HCT116 (cell line): Measurements from ENCODE around the gene ARNT2. TPM values are rescaled to one million over a fixed set of nuclear protein-coding genes. Genes with fewer than 3 reads are reported as not detected.

Experiments used
- ATAC-seq: fragments of 200-7000 bp; cut with Tn5 transposase; 2 replicates; pipeline ENCODE4 v1.9.1; 2020; ENCODE audit warnings: mild to moderate bottlenecking, moderate library complexity
- BruUV-seq: library from RNA; stranded (reverse); fragments of 400-500 nt; replicated peaks from 2 replicates; lab custom pipeline; 2021; lab: Mats Ljungman, UMichigan
- CTCF ChIA-PET: fragments of 300-600 bp; sonication (Branson Sonifier 250); formaldehyde crosslinking; loops from one replicate; lab custom pipeline; 2021; ENCODE audit warnings: antibody characterized with exemption; lab: Charles Lee
- POLR2A ChIA-PET: fragments of 300-600, 350-600 bp; sonication (Branson Sonifier 250); formaldehyde crosslinking; loops from one replicate; lab custom pipeline; 2021; ENCODE audit warnings: antibody characterized with exemption; lab: Charles Lee
- RAD21 ChIA-PET, 2 experiments: fragments of 300-600 bp; sonication (Branson Sonifier 250); formaldehyde crosslinking; loops; one replicate each; lab custom pipeline; 2023; ENCODE audit warnings: low total read pairs in 2 of 2; ENCODE audit not compliant: uncharacterized antibody in 2 of 2, unreplicated experiment in 2 of 2, low non-redundant PET in 1 of 2; lab: Charles Lee
- DNase-seq: peaks from one replicate; pipeline ENCODE4 v3.0.0-alpha.2; 2010; ENCODE audit warnings: low read depth, low spot score
- H2AFZ ChIP-seq: fragments of 200-600 bp; shearing (Covaris generic), sonication (generic); 2 replicates; pipeline ENCODE4 v1.6.1; 2017; ENCODE audit warnings: low read depth, mixed run types, mixed read lengths, antibody characterized with exemption, low read length; ENCODE audit not compliant: poor library complexity, severe bottlenecking
- H3K27ac ChIP-seq: 2 replicates; pipeline ENCODE4 v1.5.1; 2012; ENCODE audit warnings: low read depth, low read length
- H3K27me3 ChIP-seq: fragments of 200-600 bp; sonication (generic); 2 replicates; pipeline ENCODE4 v1.6.1; 2016; ENCODE audit warnings: mixed run types, low read length, mixed read lengths; ENCODE audit not compliant: insufficient read depth
- H3K36me3 ChIP-seq, 2 experiments: fragments of 200-500 bp in 1 of 2; fragments of 200-600 bp in 1 of 2; sonication (Bioruptor generic) in 1 of 2; sonication (generic) in 1 of 2; 2 replicates each; pipeline versions ENCODE4 v1.5.1 to v1.6.1; 2014 to 2016; ENCODE audit warnings: low read length in 2 of 2, inconsistent platforms in 1 of 2, mixed read lengths in 1 of 2, mixed run types in 1 of 2; ENCODE audit not compliant: insufficient read depth in 2 of 2, control insufficient read depth in 1 of 2
- H3K4me1 ChIP-seq, 2 experiments: fragments of 200-600 bp in 1 of 2; sonication (generic) in 1 of 2; 2 replicates each; pipeline versions ENCODE4 v1.5.1 to v1.6.1; 2012 to 2017; ENCODE audit warnings: low read length in 2 of 2, inconsistent platforms in 1 of 2, mild to moderate bottlenecking in 1 of 2, mixed read lengths in 1 of 2, mixed run types in 1 of 2, moderate library complexity in 1 of 2; ENCODE audit not compliant: insufficient read depth in 2 of 2, control insufficient read depth in 1 of 2
- H3K4me2 ChIP-seq: fragments of 200-600 bp; sonication (generic); 2 replicates; pipeline ENCODE4 v1.6.1; 2017; ENCODE audit warnings: mixed run types, low read length, mixed read lengths
- H3K4me3 ChIP-seq, 2 experiments: fragments of 200-600 bp in 1 of 2; sonication (generic) in 1 of 2; replicated peaks in 1 of 2; 2 replicates each; pipeline ENCODE4 v1.5.1; 2011 to 2016; ENCODE audit warnings: low read length in 2 of 2, control low read depth in 1 of 2, low read depth in 1 of 2, mild to moderate bottlenecking in 1 of 2, mixed read lengths in 1 of 2, mixed run types in 1 of 2
- H3K79me2 ChIP-seq: fragments of 200-600 bp; sonication (generic); 2 replicates; pipeline ENCODE4 v1.6.1; 2017; ENCODE audit warnings: mild to moderate bottlenecking, mixed run types, low read length, moderate library complexity, mixed read lengths; ENCODE audit not compliant: insufficient read depth
- H3K9ac ChIP-seq: fragments of 200-600 bp; sonication (generic); 2 replicates; pipeline ENCODE4 v1.6.1; 2016; ENCODE audit warnings: low read length, mixed read lengths
- H3K9me2 ChIP-seq: fragments of 200-600 bp; sonication (generic), shearing (Covaris generic); 2 replicates; pipeline ENCODE4 v1.6.1; 2017; ENCODE audit warnings: mixed run types, mild to moderate bottlenecking, moderate library complexity; ENCODE audit not compliant: insufficient read depth
- H3K9me3 ChIP-seq, 2 experiments: fragments of 200-500 bp in 1 of 2; fragments of 200-600 bp in 1 of 2; sonication (Bioruptor generic) in 1 of 2; sonication (generic) in 1 of 2; 2 replicates each; pipeline ENCODE4 v1.6.1; 2014 to 2017; ENCODE audit warnings: low read length in 2 of 2, mixed read lengths in 2 of 2, inconsistent platforms in 1 of 2, low read depth in 1 of 2, mild to moderate bottlenecking in 1 of 2, mixed run types in 1 of 2, moderate library complexity in 1 of 2; ENCODE audit not compliant: control insufficient read depth in 1 of 2, insufficient read depth in 1 of 2
- H4K20me1 ChIP-seq: fragments of 200-600 bp; sonication (generic), shearing (Covaris generic); 2 replicates; pipeline ENCODE4 v1.6.1; 2017; ENCODE audit warnings: mixed run types, mild to moderate bottlenecking, moderate library complexity; ENCODE audit not compliant: insufficient read depth
- CBX3 ChIP-seq: IDR thresholded peaks from 2 replicates; pipeline ENCODE4 v1.6.1; 2012; ENCODE audit warnings: low read depth
- CTCF ChIP-seq, 3 experiments: fragments of 200-600 bp in 1 of 3; sonication (generic) in 1 of 3; IDR thresholded peaks in 2 of 3; conservative IDR thresholded peaks in 1 of 3; 2 replicates each; pipeline ENCODE4 v1.5.1; 2012 to 2017; ENCODE audit warnings: low read depth in 2 of 3, low read length in 2 of 3, antibody characterized with exemption in 1 of 3, borderline replicate concordance in 1 of 3, control low read depth in 1 of 3, mild to moderate bottlenecking in 1 of 3, mixed read lengths in 1 of 3, mixed run types in 1 of 3, moderate library complexity in 1 of 3; ENCODE audit not compliant: insufficient read depth in 1 of 3
- EZH2phosphoT487 ChIP-seq: fragments of 200-600 bp; IDR thresholded peaks from 2 replicates; pipeline ENCODE4 v1.6.1; 2018; ENCODE audit warnings: antibody characterized with exemption, borderline replicate concordance
- JUND ChIP-seq: IDR thresholded peaks from 2 replicates; pipeline ENCODE4 v1.6.1; 2012
- POLR2A ChIP-seq: IDR thresholded peaks from 2 replicates; pipeline ENCODE4 v1.7.0; 2011; ENCODE audit warnings: borderline replicate concordance; ENCODE audit not compliant: insufficient read depth, insufficient read length; ENCODE audit errors: extremely low read depth
- SP1 ChIP-seq: IDR thresholded peaks from 2 replicates; pipeline ENCODE4 v1.6.1; 2012; ENCODE audit warnings: low read depth
- SRF ChIP-seq: IDR thresholded peaks from 2 replicates; pipeline ENCODE4 v1.6.1; 2012; ENCODE audit warnings: low read depth
- TCF7L2 ChIP-seq: IDR thresholded peaks from 2 replicates; pipeline ENCODE4 v1.7.0; 2011; ENCODE audit warnings: borderline replicate concordance, inconsistent platforms; ENCODE audit not compliant: insufficient read depth, insufficient read length; ENCODE audit errors: extremely low read depth
- YY1 ChIP-seq: IDR thresholded peaks from 2 replicates; pipeline ENCODE4 v1.6.1; 2011; ENCODE audit warnings: low read length, low read depth, moderate library complexity, mild to moderate bottlenecking; ENCODE audit not compliant: insufficient replicate concordance; ENCODE audit errors: extremely low read depth
- ZFX ChIP-seq: fragments of 450-650 bp; IDR thresholded peaks from 2 replicates; pipeline ENCODE4 v1.6.1; 2017
- ZNF274 ChIP-seq: fragments of 200-500 bp; sonication (Bioruptor generic); IDR thresholded peaks from 2 replicates; pipeline ENCODE4 v1.6.1; 2014; ENCODE audit warnings: mild to moderate bottlenecking, low read depth, low read length, inconsistent platforms
- intact Hi-C: fragments of 100-400 bp; cut with micrococcal nuclease; formaldehyde crosslinking; loops from 2 replicates; pipeline ENCODE4 v1.10.0; 2022
- total RNA-seq: library from RNA; stranded (reverse); gene quantifications from one replicate; pipeline ENCODE4 v1.2.1, GENCODE V29; 2021; ENCODE audit not compliant: unreplicated experiment
- TF ChIP-seq, protein P1 (sequence below): IDR thresholded peaks from 2 replicates; pipeline ENCODE4 v1.6.1; 2012

Gene ARNT2
- total RNA-seq, 1 experiment from 2014 or later, result 3.0 TPM

DNA sequence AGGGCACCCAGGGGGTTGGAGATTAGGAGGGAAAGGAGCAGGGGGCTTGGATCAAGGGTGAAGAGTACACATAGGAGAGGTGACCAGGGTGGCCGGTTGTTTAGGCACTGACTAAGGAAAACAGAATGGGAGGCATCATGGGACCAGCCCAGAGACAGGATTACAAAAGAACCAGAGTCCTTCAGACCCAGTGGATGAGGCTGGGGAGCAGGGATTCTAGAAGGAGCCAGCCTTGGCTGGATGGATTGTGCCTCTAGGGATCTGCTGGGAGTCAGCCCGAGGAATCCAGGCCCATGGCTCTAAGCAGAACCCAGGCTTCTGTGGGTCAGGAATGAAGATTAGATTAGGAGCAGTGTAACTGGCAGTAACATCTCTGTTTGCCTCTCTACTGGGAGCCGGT, 98.6 kb downstream of the ARNT2 start (continued):
- TF ChIP-seq ZFX, result no peak
- TF ChIP-seq YY1, result no peak
- no peak for TF ChIP-seq SP1
- TF ChIP-seq EZH2phosphoT487, result no peak

GRCh38 chr15:80503319-80503952, 99.3 kb downstream of the ARNT2 start:
- DNase-seq, result no peak
- Histone ChIP-seq H3K36me3 (no peaks in the 10 kb centered on the region), H3K79me2 (no peaks in the 10 kb centered on the region), H3K27me3 (no peaks in the 10 kb centered on the region), H4K20me1 (no peaks in the 10 kb centered on the region), H3K9ac (no peak overlapping the region), H3K27ac (no peak overlapping the region), H3K4me3 (no peak overlapping the region), H3K4me1 (no peaks in the 10 kb centered on the region), H3K4me2 (no peak overlapping the region), H2AFZ (no peak overlapping the region), H3K9me3 (no peaks in the 10 kb centered on the region), H3K9me2 (no peaks in the 10 kb centered on the region)
- CTCF ChIA-PET, result no interaction called here
- POLR2A ChIA-PET, result no interaction called here
- BruUV-seq, result no TSS peak
- no peak for ATAC-seq
- TF ChIP-seq ZNF274 (no peak), CBX3 (no peak), POLR2A (no peak), CTCF (IDR thresholded peaks at IDR 0.05 in 2 of 3, conservative IDR thresholded peaks at IDR 0.05 in 1 of 3; ENCODE audit: borderline replicate concordance in 1 of 3, insufficient read depth in 1 of 3, low read depth in 2 of 3, low read length in 2 of 3) (no peak), SRF (no peak), TCF7L2 (no peak), EZH2phosphoT487 (no peak), JUND (no peak)
- TF ChIP-seq, protein P1, sequence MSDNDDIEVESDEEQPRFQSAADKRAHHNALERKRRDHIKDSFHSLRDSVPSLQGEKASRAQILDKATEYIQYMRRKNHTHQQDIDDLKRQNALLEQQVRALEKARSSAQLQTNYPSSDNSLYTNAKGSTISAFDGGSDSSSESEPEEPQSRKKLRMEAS, result no peak
- intact Hi-C loops, result no loop called here
- RAD21 ChIA-PET, result no interaction called here
